Chondrocyte (in vitro differentiated cells): ENCODE measurements around the gene LRMDA. TPM values are rescaled to one million over a fixed set of nuclear protein-coding genes. Genes with fewer than 3 reads are reported as not detected.

ENCODE experiments used
- DNase-seq: peaks from one replicate; pipeline ENCODE4 v3.0.0; 2021; ENCODE audit warnings: mixed read lengths, low spot score
- H3K27ac Mint-ChIP-seq: one replicate; pipeline ENCODE4 v1.8.0; 2021; ENCODE audit warnings: mild to moderate bottlenecking, moderate library complexity, mixed read lengths; ENCODE audit not compliant: unreplicated experiment
- H3K27me3 Mint-ChIP-seq: 2 replicates; pipeline ENCODE4 v1.8.0; 2021; ENCODE audit warnings: low read depth, mixed read lengths
- H3K36me3 Mint-ChIP-seq: 2 replicates; pipeline ENCODE4 v1.8.0; 2021; ENCODE audit warnings: low read depth, mixed read lengths
- H3K4me1 Mint-ChIP-seq: 2 replicates; pipeline ENCODE4 v1.8.0; 2021; ENCODE audit warnings: low read depth, mild to moderate bottlenecking, mixed read lengths
- H3K4me3 Mint-ChIP-seq: one replicate; pipeline ENCODE4 v1.8.0; 2021; ENCODE audit warnings: mild to moderate bottlenecking, moderate library complexity, mixed read lengths; ENCODE audit not compliant: unreplicated experiment
- H3K9me3 Mint-ChIP-seq: 2 replicates; pipeline ENCODE4 v1.8.0; 2021; ENCODE audit warnings: low read depth, mixed read lengths
- total RNA-seq: library from RNA; stranded (reverse); gene quantifications from 3 replicates; pipeline ENCODE4 v1.2.1, GENCODE V29; 2021
- TF ChIP-seq, protein P1 (sequence below): fragments of 200-600 bp; sonication (generic); IDR thresholded peaks from 2 replicates; pipeline ENCODE4 v1.5.0; 2021; ENCODE audit warnings: antibody characterized with exemption, mild to moderate bottlenecking, moderate library complexity

LRMDA gene
- total RNA-seq, 1 donor from 2014 or later, result 2.8 TPM

DNA sequence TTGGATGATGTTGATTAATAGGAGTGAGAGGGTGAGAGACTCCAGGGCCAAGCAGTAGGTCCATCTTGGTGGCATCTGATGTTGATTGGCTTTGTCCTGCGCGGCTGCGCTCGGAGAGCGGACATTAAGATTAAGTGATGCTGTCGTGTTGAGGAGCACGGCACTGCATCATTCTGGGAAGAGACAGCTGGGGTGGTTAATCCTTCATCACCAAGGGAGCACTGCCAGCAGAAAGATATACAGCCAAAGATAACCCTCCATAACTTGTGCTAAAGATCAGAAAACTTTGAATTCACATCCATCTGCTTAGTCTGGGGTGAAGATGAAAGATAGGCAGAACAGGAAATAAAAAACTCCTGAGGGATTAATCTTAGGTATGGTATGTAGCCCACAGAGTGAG, 208.3 kb downstream of the LRMDA start:
- no peak for DNase-seq

DNA sequence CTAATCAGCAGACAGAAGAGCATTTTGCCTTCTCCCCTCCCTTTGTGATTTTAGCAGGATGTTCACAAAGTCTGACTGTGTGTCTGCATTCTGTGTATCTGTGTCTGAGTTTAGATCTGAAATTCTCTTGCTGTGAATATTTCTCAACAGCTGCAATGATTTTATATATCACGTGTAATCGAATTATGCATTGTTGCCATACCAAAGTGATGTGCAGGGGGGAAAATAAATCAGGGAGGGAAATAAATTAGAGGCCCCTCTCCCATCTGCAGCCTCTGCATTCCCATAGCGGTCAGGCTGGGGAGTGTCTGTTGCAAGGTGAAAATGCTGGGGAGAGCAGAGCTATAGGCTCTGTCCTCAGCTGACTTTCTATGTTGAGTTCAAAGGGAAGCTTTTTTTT, 209.0 kb downstream of the LRMDA start:
- no peak for DNase-seq
- no peak overlapping the region for H3K27ac Mint-ChIP-seq
- H3K27me3 Mint-ChIP-seq, result peaks cover 44% of the 10 kb centered on the region
- H3K4me3 Mint-ChIP-seq, result no peak overlapping the region
- H3K9me3 Mint-ChIP-seq, result no peaks in the 10 kb centered on the region
- H3K4me1 Mint-ChIP-seq, result no peaks in the 10 kb centered on the region
- TF ChIP-seq, protein P1, sequence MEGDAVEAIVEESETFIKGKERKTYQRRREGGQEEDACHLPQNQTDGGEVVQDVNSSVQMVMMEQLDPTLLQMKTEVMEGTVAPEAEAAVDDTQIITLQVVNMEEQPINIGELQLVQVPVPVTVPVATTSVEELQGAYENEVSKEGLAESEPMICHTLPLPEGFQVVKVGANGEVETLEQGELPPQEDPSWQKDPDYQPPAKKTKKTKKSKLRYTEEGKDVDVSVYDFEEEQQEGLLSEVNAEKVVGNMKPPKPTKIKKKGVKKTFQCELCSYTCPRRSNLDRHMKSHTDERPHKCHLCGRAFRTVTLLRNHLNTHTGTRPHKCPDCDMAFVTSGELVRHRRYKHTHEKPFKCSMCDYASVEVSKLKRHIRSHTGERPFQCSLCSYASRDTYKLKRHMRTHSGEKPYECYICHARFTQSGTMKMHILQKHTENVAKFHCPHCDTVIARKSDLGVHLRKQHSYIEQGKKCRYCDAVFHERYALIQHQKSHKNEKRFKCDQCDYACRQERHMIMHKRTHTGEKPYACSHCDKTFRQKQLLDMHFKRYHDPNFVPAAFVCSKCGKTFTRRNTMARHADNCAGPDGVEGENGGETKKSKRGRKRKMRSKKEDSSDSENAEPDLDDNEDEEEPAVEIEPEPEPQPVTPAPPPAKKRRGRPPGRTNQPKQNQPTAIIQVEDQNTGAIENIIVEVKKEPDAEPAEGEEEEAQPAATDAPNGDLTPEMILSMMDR, result no peak
- no peaks in the 10 kb centered on the region for H3K36me3 Mint-ChIP-seq

More for the DNA sequence above, 208.3 kb downstream of the LRMDA start:
- Mint-ChIP-seq H3K4me1 (no peaks in the 10 kb centered on the region), H3K4me3 (no peak overlapping the region), H3K27me3 (peaks cover 43% of the 10 kb centered on the region), H3K27ac (no peak overlapping the region), H3K9me3 (no peaks in the 10 kb centered on the region), H3K36me3 (no peaks in the 10 kb centered on the region)
- TF ChIP-seq, protein P1, result no peak

DNA sequence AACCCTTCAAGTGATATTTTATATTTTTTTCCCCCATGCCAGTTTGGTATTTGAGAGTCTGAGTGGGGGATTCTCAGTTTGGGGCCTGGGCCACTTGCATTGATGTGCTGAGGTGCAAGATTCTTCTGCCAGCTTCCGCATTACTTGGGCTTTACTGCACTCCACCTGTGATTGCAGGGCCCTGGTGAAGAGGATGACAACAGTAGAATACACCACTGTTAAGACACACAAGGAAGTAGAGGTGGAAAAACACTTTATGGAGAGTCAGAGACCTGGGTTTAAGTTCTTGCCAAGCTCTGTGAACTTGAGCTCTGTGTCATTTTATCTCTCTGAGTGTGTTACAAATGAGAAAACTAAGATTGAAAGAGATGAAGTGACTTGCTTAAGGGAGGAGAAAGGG, 209.4 kb downstream of the LRMDA start:
- no peak for DNase-seq
- Mint-ChIP-seq H3K27ac (no peak overlapping the region), H3K4me1 (no peaks in the 10 kb centered on the region), H3K36me3 (no peaks in the 10 kb centered on the region), H3K4me3 (no peak overlapping the region), H3K27me3 (peaks cover 48% of the 10 kb centered on the region), H3K9me3 (no peaks in the 10 kb centered on the region)
- TF ChIP-seq, protein P1, result no peak

DNA sequence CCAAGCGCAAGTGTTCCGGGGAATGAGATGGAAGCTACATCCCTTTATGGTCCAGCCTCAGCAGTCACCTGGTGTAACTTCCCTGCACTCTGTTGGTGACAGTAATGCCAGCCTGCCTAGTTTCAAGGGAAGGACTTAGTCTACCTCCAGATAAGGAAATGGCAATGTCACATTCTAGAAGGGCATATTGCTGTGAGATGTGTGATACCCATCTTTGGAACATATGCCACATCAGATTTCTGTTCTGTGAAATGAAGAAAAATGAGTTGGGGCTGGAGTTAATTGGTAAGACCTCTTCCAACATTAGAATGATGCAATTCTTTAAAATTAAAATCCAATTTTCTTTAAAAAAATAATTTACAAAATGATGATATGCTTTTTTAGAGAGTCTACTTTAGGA, 212.0 kb downstream of the LRMDA start:
- Mint-ChIP-seq H3K4me1 (no peaks in the 10 kb centered on the region), H3K4me3 (no peak overlapping the region), H3K27me3 (peaks cover 34% of the 10 kb centered on the region), H3K27ac (no peak overlapping the region), H3K36me3 (no peaks in the 10 kb centered on the region), H3K9me3 (no peaks in the 10 kb centered on the region)
- TF ChIP-seq, protein P1, result no peak
- DNase-seq, result no peak

DNA sequence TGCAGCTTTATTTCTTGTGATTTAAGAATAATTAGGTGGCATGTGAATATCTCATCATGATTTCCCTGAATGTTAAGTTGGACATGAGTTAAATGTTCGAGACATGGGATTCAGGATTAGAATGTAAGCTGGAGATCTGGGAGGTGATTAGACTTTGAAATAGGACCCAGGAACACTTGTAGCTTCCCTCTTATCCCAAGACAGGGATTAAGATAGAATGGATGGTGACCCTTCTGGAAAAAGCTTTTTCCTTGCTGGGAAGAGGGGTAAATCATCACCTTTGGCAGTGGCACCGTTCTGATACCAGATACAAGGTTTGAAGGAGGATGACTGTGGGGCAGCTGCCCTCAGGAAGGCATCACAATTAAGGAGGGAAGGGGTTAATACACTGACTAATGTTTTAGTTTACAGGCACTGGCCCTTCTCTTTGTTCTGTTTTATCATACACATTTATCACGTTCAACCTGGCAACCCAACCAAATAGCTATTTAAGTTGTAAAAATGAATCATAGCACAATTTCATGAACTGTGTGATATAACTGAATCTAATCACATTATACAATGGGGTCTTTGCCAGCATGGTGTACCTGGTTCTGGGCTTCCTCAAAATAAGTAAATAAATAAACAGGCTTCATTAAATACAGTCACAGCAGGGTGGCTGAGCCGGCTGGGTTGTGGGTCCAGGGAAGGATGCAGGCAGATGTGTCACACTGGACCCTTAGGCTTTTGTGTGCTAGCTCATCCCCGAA, 212.7 kb downstream of the LRMDA start:
- Mint-ChIP-seq H3K27me3 (peaks cover 32% of the 10 kb centered on the region), H3K4me3 (no peak overlapping the region), H3K36me3 (no peaks in the 10 kb centered on the region), H3K9me3 (no peaks in the 10 kb centered on the region), H3K27ac (no peak overlapping the region), H3K4me1 (no peaks in the 10 kb centered on the region)
- TF ChIP-seq, protein P1, result no peak
- no peak for DNase-seq
